ENCODE measurements around the gene IMPA2. TPM values are rescaled to one million over a fixed set of nuclear protein-coding genes. Genes with fewer than 3 reads are reported as not detected.

IMPA2 gene
- polyA plus RNA-seq, 1 donor (not counting 4 experiments of a cell fraction or from before 2014, with no cell fraction given) = 17.6 TPM

GRCh38 chr18:11972371-11973174 is 8.7 kb upstream of the IMPA2 start:
- peaks cover 2% of the 10 kb centered on the region for H3K4me1 ChIP-seq (ENCODE audit: control insufficient read depth, extremely low read depth, insufficient read depth, low read length)
- H3K9ac ChIP-seq (ENCODE audit: control insufficient read depth, extremely low read depth, insufficient read depth, low read length) = no peak overlapping the region
- H2AFZ ChIP-seq (ENCODE audit: control insufficient read depth, low read length) = no peak overlapping the region
- H3K9me1 ChIP-seq (ENCODE audit: control insufficient read depth, extremely low read depth, insufficient read depth, low read length) = no peaks in the 10 kb centered on the region
- no peaks in the 10 kb centered on the region for H3K36me3 ChIP-seq (ENCODE audit: control insufficient read depth in 2 of 2, extremely low read depth in 1 of 2, insufficient read depth in 2 of 2, low read length in 2 of 2)
- dilution Hi-C loops (cut with MboI; ENCODE audit: extremely low pct_ligation_motif_present, low sequenced_read_pairs) = no loop called here
- H3K27me3 ChIP-seq (ENCODE audit: control insufficient read depth, extremely low read depth, insufficient read depth, low read length) = no peaks in the 10 kb centered on the region
- FAIRE-seq (no peak), DNase-seq (ENCODE audit: low read depth, low spot score) (no peak)
- no peaks in the 10 kb centered on the region for H4K20me1 ChIP-seq (ENCODE audit: control insufficient read depth, extremely low read depth, insufficient read depth, low read length)
- no peaks in the 10 kb centered on the region for H3K79me2 ChIP-seq (ENCODE audit: control insufficient read depth, insufficient read depth, low read length)
- H3K27ac ChIP-seq (ENCODE audit: control insufficient read depth, insufficient read depth, low read length) = no peak overlapping the region
- TF ChIP-seq, protein P1, sequence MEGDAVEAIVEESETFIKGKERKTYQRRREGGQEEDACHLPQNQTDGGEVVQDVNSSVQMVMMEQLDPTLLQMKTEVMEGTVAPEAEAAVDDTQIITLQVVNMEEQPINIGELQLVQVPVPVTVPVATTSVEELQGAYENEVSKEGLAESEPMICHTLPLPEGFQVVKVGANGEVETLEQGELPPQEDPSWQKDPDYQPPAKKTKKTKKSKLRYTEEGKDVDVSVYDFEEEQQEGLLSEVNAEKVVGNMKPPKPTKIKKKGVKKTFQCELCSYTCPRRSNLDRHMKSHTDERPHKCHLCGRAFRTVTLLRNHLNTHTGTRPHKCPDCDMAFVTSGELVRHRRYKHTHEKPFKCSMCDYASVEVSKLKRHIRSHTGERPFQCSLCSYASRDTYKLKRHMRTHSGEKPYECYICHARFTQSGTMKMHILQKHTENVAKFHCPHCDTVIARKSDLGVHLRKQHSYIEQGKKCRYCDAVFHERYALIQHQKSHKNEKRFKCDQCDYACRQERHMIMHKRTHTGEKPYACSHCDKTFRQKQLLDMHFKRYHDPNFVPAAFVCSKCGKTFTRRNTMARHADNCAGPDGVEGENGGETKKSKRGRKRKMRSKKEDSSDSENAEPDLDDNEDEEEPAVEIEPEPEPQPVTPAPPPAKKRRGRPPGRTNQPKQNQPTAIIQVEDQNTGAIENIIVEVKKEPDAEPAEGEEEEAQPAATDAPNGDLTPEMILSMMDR (optimal IDR thresholded peaks at IDR 0.05 in 1 of 3, IDR thresholded peaks at IDR 0.05 in 1 of 3, conservative IDR thresholded peaks at IDR 0.05 in 1 of 3; ENCODE audit: extremely low read depth in 1 of 3, insufficient read depth in 2 of 3, low read length in 3 of 3) = no peak
- no peak for TF ChIP-seq EZH2 (IDR thresholded peaks at IDR 0.05; ENCODE audit: low read length)
- H3K9me3 ChIP-seq (ENCODE audit: control insufficient read depth, low read depth, low read length) = no peaks in the 10 kb centered on the region
- H3K4me3 ChIP-seq (ENCODE audit: control insufficient read depth in 2 of 3, extremely low read depth in 1 of 3, insufficient read depth in 2 of 3, low read depth in 1 of 3, low read length in 3 of 3) = no peak overlapping the region
- no peak overlapping the region for H3K4me2 ChIP-seq (ENCODE audit: control insufficient read depth, extremely low read depth, insufficient read depth, low read depth, low read length)

DNA sequence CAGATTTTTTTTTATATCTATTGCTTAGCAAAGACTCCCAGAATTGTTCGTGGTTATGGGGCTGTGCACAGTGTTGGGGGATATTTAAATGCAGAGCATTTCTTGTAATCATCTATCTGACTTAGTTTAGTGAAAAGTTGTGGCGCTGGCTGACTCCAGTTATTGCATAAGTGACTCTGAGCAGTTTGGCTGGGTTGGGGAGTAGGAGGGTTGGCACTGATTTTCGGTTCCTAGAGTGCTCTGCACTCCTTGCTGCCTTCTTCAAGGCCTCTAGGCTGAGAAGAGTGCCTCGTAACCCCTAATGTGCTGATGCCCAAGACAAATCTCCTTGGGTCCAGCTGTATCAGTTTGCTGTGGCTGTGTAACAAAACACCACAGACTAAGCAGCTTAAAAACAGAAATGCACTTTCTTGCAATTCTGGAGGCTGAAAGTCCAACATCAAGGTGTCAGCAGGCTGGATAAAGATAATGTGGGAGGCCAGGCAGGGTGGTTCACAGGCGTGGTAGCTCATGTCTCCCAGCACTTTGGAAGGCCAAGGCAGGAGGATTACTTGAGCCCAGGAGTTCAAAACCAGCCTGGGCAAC is 6.5 kb upstream of the IMPA2 start:
- H3K27ac ChIP-seq (ENCODE audit: control insufficient read depth, insufficient read depth, low read length) = no peak overlapping the region
- no peak overlapping the region for H3K4me3 ChIP-seq (ENCODE audit: control insufficient read depth in 2 of 3, extremely low read depth in 1 of 3, insufficient read depth in 2 of 3, low read depth in 1 of 3, low read length in 3 of 3)
- dilution Hi-C loops (cut with MboI; ENCODE audit: extremely low pct_ligation_motif_present, low sequenced_read_pairs) = no loop called here
- DNase-seq (ENCODE audit: low read depth, low spot score) = no peak
- no peaks in the 10 kb centered on the region for H3K9me3 ChIP-seq (ENCODE audit: control insufficient read depth, low read depth, low read length)
- no peaks in the 10 kb centered on the region for H3K9me1 ChIP-seq (ENCODE audit: control insufficient read depth, extremely low read depth, insufficient read depth, low read length)
- no peaks in the 10 kb centered on the region for H3K79me2 ChIP-seq (ENCODE audit: control insufficient read depth, insufficient read depth, low read length)
- no peaks in the 10 kb centered on the region for H3K27me3 ChIP-seq (ENCODE audit: control insufficient read depth, extremely low read depth, insufficient read depth, low read length)
- no peak for TF ChIP-seq EZH2 (IDR thresholded peaks at IDR 0.05; ENCODE audit: low read length)
- TF ChIP-seq, protein P1 (optimal IDR thresholded peaks at IDR 0.05 in 1 of 3, IDR thresholded peaks at IDR 0.05 in 1 of 3, conservative IDR thresholded peaks at IDR 0.05 in 1 of 3; ENCODE audit: extremely low read depth in 1 of 3, insufficient read depth in 2 of 3, low read length in 3 of 3) = no peak
- no peaks in the 10 kb centered on the region for H3K36me3 ChIP-seq (ENCODE audit: control insufficient read depth in 2 of 2, extremely low read depth in 1 of 2, insufficient read depth in 2 of 2, low read length in 2 of 2)
- H4K20me1 ChIP-seq (ENCODE audit: control insufficient read depth, extremely low read depth, insufficient read depth, low read length) = no peaks in the 10 kb centered on the region
- no peak for FAIRE-seq
- no peak overlapping the region for H2AFZ ChIP-seq (ENCODE audit: control insufficient read depth, low read length)
- H3K4me2 ChIP-seq (ENCODE audit: control insufficient read depth, extremely low read depth, insufficient read depth, low read depth, low read length) = no peak overlapping the region
- H3K4me1 ChIP-seq (ENCODE audit: control insufficient read depth, extremely low read depth, insufficient read depth, low read length) = peaks cover 3% of the 10 kb centered on the region
- H3K9ac ChIP-seq (ENCODE audit: control insufficient read depth, extremely low read depth, insufficient read depth, low read length) = no peak overlapping the region

All from keratinocyte (primary cell).